H1 (cell line): ENCODE data around the gene UBR3. TPM values are rescaled to one million over a fixed set of nuclear protein-coding genes. Genes with fewer than 3 reads are reported as not detected.

Source experiments
- MAX ChIP-seq: IDR thresholded peaks from 2 replicates; pipeline ENCODE4 v1.6.1; 2012; ENCODE audit warnings: inconsistent platforms
- NANOG ChIP-seq: IDR thresholded peaks from 2 replicates; pipeline ENCODE4 v1.6.1; 2011; ENCODE audit warnings: low read length, low read depth, mild to moderate bottlenecking, inconsistent platforms; ENCODE audit not compliant: insufficient read depth, poor library complexity, severe bottlenecking
- polyA plus RNA-seq, 7 experiments: library from polyadenylated mRNA; depleted of rRNA in 3 of 7; stranded (reverse) in 5 of 7; unstranded in 2 of 7; fragments of >200 nt in 5 of 7; fragments of 200-250 nt in 2 of 7; gene quantifications; 1 replicate in 5 of 7; 2 replicates in 1 of 7; 4 replicates in 1 of 7; pipeline versions ENCODE4 v1.2.1 to v1.2.3, GENCODE V29; 2011 to 2013; ENCODE audit warnings: missing spikeins in 2 of 7, mixed read lengths in 2 of 7
- total RNA-seq: library from RNA; stranded (reverse); fragmentation: NEBNext Ultra II Directional; extraction: Animal tissue kit (Norgen Biotek cat#: 25700); gene quantifications from 2 replicates; pipeline ENCODE4 v1.2.1, GENCODE V29; 2021

The UBR3 gene
- total and polyA plus RNA-seq, 2 of the 8 experiments (the other 6 are each of a cell fraction or from before 2014, with no cell fraction given): 3.7 to 17.7 TPM

- no peak for TF ChIP-seq MAX
- TF ChIP-seq NANOG: no peak
- TF ChIP-seq, all 59 proteins: peak for 0
Observed at GRCh38 chr2:169891593-169892298, 64.5 kb downstream of the UBR3 start (continued).
